Measurements from ENCODE around the gene CLASP1.
"Not testable (repeated sequence)": the region's sequence is repeated elsewhere in the genome, so short reads cannot be mapped to it uniquely, and the experiment has no call there.

Gene CLASP1

DNA sequence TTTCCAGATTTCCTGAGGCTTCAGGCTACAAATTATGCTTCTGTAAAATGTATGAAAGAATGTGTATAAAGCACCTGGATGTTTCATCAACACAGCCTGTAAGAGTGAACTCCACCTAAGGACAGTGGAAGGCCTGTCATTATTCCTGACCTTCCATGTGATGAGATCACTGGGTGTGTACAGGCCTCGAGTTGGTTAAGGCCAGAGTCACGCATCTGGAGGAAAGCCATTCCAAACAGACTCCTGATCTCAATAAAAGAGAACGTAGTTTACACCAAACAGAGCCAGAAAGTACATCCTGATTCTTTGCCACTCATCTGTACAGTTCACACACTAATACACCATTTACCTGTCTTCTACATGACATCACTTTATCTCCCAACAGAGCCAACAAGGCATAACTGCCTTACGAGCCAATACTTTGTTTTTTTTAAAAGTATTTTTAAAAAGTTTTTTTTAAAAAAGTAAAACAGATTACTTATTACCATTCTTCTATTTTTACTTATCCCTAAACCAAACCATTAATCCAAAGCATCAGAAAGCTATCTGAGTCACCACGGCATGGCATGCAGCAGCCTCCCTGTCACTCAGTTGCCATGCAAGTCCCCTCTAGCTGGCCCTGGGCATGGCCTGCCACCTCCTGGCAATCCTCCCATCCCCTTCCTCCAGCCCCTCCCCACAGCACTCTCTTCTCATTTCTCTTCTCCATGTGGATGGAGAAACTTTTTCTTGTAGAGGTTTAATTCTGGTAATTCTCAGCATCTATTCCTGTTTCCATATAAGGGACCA lies 285.4 kb downstream of the CLASP1 start:
- no peak for DNase-seq

DNA sequence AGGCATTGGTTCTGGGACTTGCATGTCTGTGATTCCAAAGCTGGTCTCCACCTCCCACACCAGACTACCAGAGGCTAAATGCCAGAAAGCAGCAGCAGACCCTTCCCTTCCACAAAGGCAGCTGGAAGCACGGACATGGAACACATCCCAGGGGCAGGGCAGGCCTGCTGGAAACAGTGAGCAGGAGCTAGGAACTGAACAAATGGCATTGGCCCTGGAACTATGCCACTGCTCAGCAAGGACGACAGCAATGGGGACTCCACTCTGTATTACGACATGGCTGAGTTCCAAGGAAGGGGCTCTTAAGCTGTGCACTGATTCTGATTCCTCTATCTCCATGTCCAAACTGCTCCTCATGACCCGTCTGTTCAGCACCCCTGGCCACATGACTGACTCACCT lies 286.5 kb downstream of the CLASP1 start:
- no peak for DNase-seq

DNA sequence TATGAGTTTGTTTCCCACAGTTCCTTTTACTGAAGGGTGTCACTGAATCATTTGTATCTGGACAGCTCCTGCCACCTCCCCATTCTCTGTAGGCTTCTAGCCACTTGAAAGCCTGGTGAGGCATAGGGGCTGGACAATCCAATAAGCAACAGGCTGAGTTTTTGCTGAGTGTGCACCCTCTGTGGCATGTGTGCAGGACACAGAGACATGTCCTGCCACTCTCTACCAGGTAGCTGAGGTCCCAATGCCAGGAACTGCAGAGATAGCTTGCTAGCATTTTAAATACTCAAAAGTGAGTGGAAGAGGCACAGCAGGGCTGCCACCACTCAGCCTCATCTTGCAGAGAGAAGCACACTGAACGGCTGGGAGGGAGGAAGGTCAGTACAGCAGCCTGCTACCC lies 287.0 kb downstream of the CLASP1 start:
- no peak for DNase-seq

DNA sequence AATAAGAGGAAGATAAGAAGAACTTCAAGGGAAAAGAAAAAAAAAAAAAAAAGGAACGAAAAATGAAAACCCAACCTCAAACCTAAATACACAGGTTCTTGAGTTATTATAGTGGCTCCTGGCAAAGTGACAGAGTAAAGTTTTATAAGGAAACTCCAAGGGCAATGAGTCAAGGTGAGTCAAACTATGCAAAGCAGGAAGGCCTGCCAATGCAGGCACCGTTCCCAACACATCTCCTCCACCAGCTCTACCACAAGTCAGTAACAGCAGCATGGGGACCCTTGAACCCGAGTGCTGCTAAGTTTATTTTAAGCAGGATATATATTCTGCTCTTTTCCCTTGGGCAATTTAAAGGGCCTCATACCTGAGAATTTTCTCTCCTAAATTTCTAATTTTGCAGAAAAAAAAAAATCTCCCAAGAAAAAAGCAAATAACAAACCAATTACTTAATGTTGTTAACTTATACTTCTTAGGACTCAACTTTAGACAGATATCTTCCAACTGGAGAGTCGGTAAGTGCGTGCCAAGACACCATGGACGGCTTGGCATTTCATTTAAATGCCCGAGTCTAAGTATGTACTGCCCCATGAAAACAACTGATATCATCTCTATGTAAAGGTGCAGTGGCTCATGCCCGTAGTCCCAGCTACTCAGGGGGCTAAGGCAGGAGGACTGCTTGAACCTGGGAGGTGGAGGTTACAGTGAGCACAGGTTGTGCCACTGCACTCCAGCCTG lies 288.5 kb downstream of the CLASP1 start:
- DNase-seq = no peak

DNA sequence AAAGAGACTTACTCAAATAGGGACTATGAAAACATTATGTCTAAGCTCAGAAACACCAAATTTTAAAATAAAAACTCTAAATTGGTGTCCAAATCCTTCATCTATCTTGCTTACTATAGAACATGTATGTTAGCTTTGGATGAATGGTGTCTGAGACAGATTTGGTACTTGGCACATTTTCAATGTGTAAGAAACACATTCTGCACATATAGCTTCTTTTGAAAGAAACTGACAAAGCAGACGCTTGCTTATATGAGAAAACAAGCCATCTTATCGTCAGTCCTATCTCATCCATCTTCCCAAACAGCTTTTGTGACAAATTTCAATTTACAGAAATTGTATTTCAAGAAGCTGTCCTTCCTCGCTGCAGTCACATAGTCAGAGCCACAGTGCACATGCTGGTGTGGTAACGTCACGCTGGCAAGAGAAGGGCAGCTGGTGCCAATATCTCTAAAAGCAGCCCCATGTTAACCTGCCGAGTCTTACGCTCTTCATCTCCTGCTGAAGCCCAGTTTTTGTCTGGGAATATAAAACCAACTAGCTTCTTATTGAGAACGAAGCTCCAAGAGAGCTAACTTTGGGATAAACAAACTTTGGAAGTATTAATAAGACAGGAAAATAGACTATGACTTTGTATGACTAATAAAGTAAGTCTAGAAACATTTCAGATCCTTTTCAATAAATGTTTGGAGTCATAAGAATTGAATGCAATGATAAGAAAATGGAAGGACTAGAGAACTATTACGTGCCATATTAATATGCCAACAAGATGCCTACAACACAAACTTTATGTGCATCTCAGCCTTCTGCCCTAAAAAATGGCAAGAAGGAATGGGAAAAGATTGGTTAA lies 289.3 kb downstream of the CLASP1 start:
- DNase-seq = no peak

DNA sequence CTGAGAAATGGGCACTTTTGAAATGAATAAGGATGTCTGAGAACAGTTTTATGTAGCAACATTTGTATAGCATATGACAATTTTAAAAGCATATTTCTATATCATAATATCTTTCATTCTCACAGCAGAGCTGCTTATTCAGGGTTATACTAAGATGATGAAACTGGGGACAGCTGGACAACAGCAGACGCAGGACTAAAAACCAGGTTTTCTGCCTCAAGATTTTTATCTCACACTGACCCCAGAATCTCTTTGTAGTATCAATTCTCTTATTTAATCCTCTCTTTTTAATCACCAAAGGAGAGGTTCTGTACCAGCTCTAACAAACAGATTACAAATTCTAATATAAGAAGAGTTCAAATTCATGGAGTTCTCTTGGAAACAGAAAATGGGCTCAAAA lies 290.1 kb downstream of the CLASP1 start:
- no peak for DNase-seq

DNA sequence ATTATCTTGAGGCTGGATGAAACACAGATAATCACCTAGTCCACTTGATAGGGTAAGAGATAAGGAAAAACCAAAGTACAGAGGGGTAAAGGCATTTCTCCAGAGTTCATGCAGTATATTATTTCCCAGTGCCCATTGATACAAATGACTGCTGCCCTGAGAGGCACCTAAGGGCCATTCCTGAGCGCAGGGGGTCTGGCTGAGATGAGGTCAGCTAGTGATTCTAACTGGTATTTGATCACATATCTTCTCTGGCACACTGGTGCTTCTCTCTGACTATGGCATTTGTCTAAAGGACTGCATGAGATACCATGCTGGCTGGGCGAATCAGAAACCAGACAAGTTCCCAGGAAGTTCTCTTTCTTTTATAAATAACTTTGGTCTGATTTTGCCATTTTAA lies 291.0 kb downstream of the CLASP1 start:
- DNase-seq = no peak

DNA sequence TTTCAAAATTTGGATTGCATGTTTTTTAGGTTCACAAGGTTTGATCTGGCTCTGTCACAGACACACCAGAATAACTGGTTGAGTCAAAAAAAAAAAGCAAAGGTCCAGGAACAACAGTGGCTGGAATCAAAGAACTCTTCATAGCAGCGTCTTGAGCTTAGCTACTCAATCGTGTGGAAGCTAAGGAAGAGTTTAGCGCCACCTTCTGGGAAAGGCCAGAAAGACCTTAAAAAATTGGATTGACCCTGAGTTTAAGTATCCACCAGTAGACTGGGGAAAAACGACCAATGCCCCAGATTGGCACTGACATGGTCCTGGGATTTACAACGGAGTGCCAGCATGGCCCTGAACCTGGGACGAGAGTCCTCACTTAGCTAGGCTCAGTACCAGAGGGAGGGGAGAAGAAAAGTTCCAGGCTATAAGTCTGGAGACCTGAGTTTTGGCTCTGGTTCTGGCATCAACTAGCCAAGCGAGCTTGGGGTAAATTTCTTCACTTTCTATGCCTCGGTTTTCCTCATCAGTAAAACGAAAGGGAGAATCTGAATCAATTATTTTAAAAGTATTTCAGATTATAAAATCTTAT lies 293.1 kb downstream of the CLASP1 start:
- DNase-seq = no peak

DNA sequence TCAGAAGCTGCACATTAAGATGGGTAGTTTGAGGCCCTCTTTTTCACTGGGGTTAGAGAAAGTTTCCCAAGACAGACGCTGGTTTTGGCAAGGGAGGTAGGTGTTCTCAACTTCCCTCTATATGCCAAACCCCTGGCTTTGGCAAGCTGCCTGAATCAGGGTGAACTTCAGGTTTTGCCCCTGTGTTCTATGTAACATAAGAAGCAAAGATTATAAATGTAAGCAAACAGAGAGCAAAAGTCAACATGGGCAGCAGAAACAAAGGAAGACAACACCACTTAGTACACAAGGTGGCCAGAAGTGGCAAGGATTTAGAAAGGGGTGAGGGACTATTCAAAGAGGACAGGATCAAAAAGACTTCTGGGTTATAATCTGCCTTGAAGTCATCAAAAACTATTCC lies 293.8 kb downstream of the CLASP1 start:
- no peak for DNase-seq

DNA sequence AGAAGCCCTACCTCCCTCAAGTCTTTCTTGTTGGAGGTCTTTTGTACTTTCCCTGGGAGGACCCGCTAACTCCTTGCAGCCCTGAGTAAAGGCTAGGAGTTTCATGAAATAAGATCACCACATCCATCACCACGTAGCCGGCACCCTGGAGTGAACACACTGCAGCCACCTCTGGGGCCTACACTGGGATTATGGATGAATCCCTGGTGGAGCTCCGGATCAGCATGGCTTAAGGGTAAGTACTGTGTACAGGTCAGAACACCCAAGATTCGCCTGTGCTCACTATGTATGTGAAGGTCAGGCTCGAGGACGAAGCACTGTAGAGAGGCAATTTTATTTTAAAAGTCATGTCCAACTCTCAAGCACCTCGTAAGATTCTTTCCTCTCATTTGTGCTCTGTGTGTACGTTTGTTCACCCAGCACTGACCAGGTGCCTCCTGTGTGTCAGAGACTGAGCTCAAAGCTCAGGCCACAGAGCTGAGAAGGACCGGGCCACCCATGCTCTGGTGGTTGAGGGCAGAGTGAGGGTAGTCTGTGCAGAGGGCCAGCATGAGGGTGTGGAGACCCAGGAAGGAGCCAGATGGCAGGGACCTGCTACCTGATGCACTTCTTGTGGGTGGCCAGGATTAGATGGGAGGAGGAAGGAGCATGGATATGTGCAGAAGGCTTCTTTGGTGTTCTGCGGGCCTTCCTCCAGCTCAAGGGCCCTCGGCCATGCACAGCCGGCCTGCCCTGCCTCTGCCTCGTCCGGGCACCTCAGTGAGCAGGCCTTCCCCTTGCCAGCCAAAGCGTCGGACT lies 297.5 kb downstream of the CLASP1 start:
- no peak for DNase-seq

DNA sequence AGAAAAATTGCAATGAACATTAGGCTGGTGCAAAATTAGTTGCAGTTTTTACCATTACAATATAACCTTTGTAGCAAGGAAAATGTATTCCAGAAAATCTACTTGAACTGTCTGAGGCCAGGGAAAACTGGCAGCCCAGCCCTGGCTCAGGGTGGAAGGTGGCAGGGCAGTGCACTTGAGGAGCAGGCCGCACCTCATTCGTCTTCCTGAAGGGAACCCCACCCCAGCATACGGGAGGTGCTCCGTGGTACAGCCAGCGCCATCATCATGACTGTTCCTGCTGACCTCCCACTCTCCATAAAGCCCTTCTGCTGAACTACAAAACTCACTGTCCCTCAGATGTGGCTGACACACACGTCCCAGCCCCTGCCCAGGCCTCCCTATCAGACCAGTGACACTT lies 298.4 kb downstream of the CLASP1 start:
- no peak for DNase-seq

DNA sequence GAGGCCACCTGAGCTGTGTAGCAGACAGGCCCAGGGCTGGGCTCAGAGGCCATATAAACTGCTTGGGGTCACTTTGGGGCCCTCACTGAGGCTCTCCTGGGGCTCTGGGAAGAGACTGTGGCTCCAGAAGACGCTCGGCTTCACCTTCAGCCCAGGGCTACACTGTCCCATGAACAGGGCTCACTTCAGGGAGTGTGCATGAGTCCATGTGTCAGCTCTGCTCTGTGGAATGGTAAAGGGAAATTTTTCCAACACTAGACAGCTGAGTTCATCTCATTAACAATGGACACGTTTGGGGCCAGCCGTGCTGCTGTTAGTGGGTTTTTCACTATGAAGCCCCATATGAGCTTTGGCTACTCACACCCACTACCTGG lies 298.9 kb downstream of the CLASP1 start:
- DNase-seq = no peak

DNA sequence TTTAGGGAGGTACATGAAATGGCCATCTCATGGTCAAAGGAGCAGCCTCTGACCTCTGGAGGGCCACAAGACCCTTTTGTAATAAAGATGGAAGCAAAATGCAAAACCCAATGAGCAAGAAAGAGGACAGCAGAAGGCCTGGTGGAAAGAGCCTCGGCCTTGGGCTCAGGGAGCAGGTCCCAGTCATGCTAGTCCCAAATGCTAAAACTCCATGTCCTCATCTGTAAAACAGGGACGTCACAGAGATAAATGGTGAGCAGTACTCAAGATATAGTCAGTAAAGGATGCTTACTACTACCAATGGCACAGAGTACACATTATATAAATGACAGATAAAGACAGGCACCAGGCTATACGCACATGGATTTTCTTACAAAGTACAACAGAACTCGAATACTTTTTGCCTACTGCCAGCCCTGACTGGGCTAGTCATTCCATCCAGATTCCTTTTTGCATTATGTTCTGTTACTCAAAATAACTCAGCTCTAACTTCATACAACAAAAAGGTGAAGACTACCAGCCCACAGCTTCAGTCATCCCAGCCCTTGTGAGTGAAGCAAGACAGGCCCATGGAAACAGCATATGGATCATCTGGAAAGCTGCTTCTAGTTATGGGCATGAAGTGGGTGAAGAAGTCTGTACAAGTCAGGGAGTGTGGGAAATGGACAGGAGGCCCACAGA lies 299.4 kb downstream of the CLASP1 start:
- no peak for DNase-seq

DNA sequence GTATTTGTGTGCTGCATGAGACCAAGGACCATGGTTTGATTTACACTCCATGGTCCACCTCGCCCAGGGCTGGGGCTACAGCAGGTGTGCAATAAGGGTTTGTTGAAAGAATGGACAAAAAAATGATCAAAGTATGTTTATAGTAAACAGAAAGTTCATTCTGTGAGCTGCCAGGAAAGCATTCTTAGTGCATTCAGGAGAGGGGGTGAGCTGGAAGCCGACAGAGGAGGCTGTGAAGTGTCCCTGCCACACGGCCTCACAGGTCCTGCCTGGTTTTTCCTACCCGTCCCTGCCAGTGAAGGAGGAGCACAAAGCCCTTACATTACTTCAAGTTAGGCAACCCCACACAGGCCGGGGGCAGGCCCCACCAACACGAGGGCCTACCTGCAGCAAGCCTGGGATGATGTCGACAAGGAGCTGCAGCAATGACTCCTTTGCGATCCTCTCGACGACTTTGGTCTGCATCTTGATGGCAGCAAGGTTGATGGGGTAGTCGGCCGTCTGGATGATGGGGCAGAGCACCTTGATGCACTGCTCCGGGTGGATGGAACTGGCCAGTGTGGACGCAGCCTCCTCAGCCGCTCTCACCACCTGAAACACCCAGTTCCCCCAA lies 301.0 kb downstream of the CLASP1 start:
- no peak for DNase-seq

DNA sequence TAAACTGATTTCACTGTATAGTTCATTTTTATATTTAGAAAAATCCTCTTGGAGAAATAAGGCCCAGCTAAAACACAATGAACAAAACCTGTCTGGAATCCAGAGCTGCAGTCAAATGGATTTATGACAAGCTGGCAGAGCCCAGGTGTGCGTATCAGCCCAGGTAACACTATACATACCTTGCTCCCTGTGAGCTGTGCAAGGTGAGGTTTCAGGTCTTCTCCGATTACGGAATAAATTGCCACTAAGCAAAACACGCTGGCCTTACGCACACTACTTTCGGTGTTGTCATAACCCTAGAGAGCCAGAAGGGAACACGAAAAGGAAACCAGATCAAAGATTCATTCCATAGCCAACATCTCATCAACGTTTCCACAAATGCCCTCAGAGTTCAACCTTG lies 302.4 kb downstream of the CLASP1 start:
- DNase-seq = no peak

DNA sequence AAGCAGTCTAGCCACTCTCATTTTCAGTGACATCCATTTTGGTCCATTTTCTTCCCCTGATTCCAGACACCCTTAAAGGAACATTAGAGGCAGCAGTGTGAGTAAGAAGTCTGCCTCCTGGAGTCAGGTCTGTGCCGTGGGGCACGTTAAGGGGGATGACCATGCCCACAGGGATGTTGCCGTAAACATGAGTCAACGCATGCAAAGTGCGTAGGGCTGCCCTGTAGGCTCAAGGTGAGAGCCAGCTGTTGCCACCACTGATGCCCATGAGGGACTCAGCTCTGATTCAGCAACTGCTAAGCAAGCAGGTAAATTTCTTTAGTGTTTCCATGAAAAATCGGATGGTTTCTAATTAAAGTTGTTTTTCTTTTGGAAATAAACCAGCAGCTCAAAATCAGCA lies 302.9 kb downstream of the CLASP1 start:
- no peak for DNase-seq

DNA sequence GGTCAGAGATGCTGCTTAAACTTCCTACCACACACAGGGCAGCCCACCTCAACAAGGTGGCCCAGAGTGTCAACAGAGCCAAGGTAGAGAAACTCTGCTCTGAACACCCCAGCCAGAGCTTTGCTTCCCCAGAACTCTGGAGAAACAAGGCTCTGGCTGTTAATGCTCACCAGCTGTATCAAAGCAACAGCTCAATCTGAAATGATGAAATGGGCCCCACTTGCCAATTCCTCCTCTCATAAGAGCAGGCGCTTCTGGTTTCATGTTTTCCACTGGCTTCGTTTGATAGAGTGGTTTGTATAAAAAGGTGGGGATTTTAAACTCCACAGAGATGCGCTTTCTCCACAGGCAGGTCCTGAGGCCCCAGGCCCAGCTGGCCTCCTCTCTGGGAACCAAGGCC lies 303.4 kb downstream of the CLASP1 start:
- no peak for DNase-seq

DNA sequence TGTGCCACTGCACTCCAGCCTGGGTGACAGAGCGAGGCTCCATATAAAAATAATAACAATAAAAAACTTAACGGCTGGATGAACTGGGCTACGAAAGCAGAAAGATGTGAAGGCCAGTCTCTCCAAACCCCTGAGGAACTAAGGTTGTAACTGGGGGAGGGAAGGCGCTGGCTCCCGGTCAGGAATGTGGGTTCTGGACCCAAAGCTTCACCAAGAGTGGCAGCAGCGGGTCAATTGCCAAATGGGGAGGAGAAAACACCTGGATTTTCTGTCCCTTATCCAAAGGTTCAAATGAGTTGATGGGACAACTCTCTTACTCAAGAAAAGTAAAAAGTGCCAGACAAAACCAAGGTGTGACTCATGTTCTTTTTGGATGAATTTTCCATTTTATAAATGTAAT lies 304.2 kb downstream of the CLASP1 start:
- no peak for DNase-seq

DNA sequence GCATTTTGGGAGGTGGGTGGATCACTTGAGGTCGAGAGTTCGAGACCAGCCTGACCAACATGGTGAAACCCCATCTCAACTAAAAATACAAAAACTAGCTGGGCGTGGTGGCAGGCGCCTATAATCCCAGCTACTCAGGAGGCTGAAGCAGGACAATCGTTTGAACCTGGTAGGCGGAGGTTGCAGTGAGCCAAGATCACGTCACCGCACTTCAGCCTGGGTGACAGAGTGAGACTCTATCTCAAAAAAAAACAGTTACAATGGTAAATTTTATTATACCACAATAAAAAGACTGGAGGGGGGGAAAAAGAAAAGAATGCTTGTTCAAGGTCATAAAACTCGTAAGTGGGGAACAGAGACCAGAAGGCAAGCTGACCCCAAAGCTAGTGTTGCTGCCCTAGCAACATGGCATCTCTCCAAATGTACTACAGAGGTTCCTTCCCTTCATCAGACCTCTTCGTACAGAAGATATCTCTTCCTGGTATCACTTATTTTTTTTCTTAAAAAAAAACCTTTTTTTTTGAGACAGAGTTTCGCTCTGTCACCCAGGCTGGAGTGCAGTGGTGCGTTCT lies 305.3 kb downstream of the CLASP1 start:
- DNase-seq = not testable (repeated sequence)

DNA sequence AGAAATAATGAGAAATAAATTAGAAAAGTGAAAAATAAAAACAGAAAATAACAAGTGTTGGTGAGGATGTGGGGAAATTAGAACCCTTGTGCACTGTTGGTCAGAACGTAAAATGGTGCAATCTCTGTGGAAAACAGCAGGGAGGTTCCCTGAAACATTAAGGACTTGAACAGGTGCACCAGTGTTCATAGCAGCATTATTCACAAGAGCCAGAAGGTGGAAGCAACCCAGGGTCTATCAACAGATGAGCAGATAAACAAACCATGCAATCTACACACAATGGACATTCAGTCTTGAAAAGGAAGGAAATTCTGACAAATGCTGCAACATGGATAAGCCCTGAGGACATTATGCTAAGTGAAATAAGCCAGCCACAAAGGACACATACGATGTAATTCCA lies 306.1 kb downstream of the CLASP1 start:
- DNase-seq = no peak

DNA sequence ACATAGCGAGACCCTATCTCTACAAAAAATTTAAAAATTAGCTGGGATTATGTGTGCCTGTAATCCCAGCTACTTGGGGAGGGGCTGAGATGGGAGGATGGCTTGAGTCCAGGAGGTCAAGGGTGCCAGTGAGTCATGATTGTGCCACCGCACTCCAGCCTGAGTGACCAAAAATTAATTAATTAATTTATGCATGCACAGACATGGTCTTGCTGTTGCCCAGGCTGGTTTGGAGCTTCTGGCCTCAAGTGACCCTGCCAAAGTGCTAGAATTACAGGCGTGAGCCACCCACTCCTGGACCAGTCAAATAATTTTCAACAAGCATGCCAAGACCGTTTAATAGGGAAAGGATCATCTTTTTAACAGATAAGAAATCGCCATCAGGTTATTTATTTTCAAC lies 306.5 kb downstream of the CLASP1 start:
- DNase-seq = no peak
